Measurements from ENCODE around the gene MSH5.

MSH5 gene

GRCh38 chr6:31719001-31719400 is 20.8 kb upstream of the MSH5 start:
- no peak overlapping the region for H3K4me3 ChIP-seq (ENCODE audit: low read depth, low read length)
- TF ChIP-seq CTCF (IDR thresholded peaks at IDR 0.05; ENCODE audit: borderline replicate concordance, insufficient read depth, low read depth, low read length) = no peak

GRCh38 chr6:31720196-31720770 is 19.5 kb upstream of the MSH5 start:
- H3K4me3 ChIP-seq (ENCODE audit: low read depth, low read length) = no peak overlapping the region
- TF ChIP-seq CTCF (IDR thresholded peaks at IDR 0.05; ENCODE audit: borderline replicate concordance, insufficient read depth, low read depth, low read length) = no peak

- no peak within 1 kb of the TSS for H3K4me3 ChIP-seq (ENCODE audit: low read depth, low read length)
- no peak for TF ChIP-seq CTCF (IDR thresholded peaks at IDR 0.05; ENCODE audit: borderline replicate concordance, insufficient read depth, low read depth, low read length)
Measured at GRCh38 chr6:31721351-31722020, 18.3 kb upstream of the MSH5 start, which contains the start of gene LY6G6C. Gene LY6G6C, minus strand, starts transcription at chr6:31721746. Its CDS starts 67 bp downstream, at chr6:31721679.

- H3K4me3 ChIP-seq (ENCODE audit: low read depth, low read length) = no peak overlapping the region
- TF ChIP-seq CTCF (IDR thresholded peaks at IDR 0.05; ENCODE audit: borderline replicate concordance, insufficient read depth, low read depth, low read length) = no peak
Measured at GRCh38 chr6:31722173-31722572, 17.6 kb upstream of the MSH5 start.

GRCh38 chr6:31723245-31723979 is 16.4 kb upstream of the MSH5 start, which contains the start of gene MPIG6B:
Gene MPIG6B, plus strand, starts transcription at chr6:31723373. Its CDS starts 11 bp downstream, at chr6:31723384.
- H3K4me3 ChIP-seq (ENCODE audit: low read depth, low read length) = no peak within 1 kb of the TSS
- no peak for TF ChIP-seq CTCF (IDR thresholded peaks at IDR 0.05; ENCODE audit: borderline replicate concordance, insufficient read depth, low read depth, low read length)

- H3K4me3 ChIP-seq (ENCODE audit: low read depth, low read length) = no peak overlapping the region
- TF ChIP-seq CTCF (IDR thresholded peaks at IDR 0.05; ENCODE audit: borderline replicate concordance, insufficient read depth, low read depth, low read length) = no peak
Measured at GRCh38 chr6:31723980-31724691, 15.7 kb upstream of the MSH5 start.
